ENCODE results near the gene PPP1R26. TPM values are rescaled to one million over a fixed set of nuclear protein-coding genes. Genes with fewer than 3 reads are reported as not detected.

PPP1R26 gene
- total and polyA plus RNA-seq, 2 of the 13 experiments (the other 11 are each of a cell fraction or from before 2014, with no cell fraction given) = 8.6 to 11.6 TPM

DNA sequence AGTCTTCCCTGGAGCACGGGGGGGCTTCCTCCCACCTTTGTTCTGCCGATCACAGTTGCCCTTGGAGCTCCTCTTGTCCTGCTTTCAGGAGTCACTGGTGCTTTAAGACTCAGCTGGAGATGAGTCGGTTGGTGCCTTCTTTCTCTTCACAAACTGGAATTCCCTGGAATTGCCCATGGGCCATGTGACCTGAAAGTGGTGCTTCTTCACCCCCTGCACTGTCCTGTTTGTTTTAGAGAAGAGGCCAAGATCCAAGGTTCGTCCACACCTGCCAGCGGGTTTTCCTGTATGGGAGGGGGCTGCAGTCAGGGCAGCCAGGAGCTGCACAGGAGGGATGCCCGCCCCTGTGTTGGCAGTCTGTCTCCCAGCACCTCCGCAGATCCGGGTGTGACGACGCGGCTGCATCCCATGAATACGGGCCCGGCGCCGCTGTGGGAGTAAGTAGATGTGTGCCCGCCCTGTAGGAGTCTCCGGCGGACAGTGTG lies 11.4 kb downstream of the PPP1R26 start (continued):
- no peak for TF ChIP-seq ZNF780A (CRISPR knock-in tag; IDR thresholded peaks at IDR 0.05)
- TF ChIP-seq FOXM1 (CRISPR knock-in tag; IDR thresholded peaks at IDR 0.05) = no peak
- TF ChIP-seq PLRG1 (conservative IDR thresholded peaks at IDR 0.05) = no peak
- no peak for TF ChIP-seq CBX5 (CRISPR knock-in tag; IDR thresholded peaks at IDR 0.05; ENCODE audit: borderline replicate concordance)
- no peak for TF ChIP-seq SNAPC5 (CRISPR knock-in tag; IDR thresholded peaks at IDR 0.05; ENCODE audit: borderline replicate concordance)
- TF ChIP-seq RFX3 (CRISPR knock-in tag; IDR thresholded peaks at IDR 0.05) = no peak
- no peak for TF ChIP-seq SIN3A (IDR thresholded peaks at IDR 0.05; ENCODE audit: borderline replicate concordance, low read depth, low read length)
- TF ChIP-seq ZNF235 (CRISPR knock-in tag; IDR thresholded peaks at IDR 0.05; ENCODE audit: borderline replicate concordance) = no peak
- no peak for TF ChIP-seq NR3C1 (CRISPR knock-in tag; IDR thresholded peaks at IDR 0.05)
- no peak for TF ChIP-seq NBN (conservative IDR thresholded peaks at IDR 0.05)
- no peak for TF ChIP-seq KLF13 (CRISPR knock-in tag; IDR thresholded peaks at IDR 0.05)
- no peak for TF ChIP-seq ZNF383 (CRISPR knock-in tag; IDR thresholded peaks at IDR 0.05; ENCODE audit: borderline replicate concordance)
- TF ChIP-seq IKZF4 (CRISPR knock-in tag; IDR thresholded peaks at IDR 0.05; ENCODE audit: borderline replicate concordance, low read depth, not compliant biosample characterization) = no peak
- 0 out of 2 replicates have a peak, but pooled peaks have one; percentile 17 for TF ChIP-seq TFDP2 (CRISPR knock-in tag; IDR thresholded peaks at IDR 0.05)
- no peak for TF ChIP-seq RELA (CRISPR knock-in tag; IDR thresholded peaks at IDR 0.05)
- no peak for TF ChIP-seq ZNF7 (CRISPR knock-in tag; IDR thresholded peaks at IDR 0.05)
- no peak for TF ChIP-seq PCBP1 (IDR thresholded peaks at IDR 0.05; ENCODE audit: borderline replicate concordance, low read depth, low read length)
- TF ChIP-seq AGO1 (IDR thresholded peaks at IDR 0.05; ENCODE audit: low read depth, low read length, poor library complexity, severe bottlenecking) = no peak
- TF ChIP-seq, protein P1, sequence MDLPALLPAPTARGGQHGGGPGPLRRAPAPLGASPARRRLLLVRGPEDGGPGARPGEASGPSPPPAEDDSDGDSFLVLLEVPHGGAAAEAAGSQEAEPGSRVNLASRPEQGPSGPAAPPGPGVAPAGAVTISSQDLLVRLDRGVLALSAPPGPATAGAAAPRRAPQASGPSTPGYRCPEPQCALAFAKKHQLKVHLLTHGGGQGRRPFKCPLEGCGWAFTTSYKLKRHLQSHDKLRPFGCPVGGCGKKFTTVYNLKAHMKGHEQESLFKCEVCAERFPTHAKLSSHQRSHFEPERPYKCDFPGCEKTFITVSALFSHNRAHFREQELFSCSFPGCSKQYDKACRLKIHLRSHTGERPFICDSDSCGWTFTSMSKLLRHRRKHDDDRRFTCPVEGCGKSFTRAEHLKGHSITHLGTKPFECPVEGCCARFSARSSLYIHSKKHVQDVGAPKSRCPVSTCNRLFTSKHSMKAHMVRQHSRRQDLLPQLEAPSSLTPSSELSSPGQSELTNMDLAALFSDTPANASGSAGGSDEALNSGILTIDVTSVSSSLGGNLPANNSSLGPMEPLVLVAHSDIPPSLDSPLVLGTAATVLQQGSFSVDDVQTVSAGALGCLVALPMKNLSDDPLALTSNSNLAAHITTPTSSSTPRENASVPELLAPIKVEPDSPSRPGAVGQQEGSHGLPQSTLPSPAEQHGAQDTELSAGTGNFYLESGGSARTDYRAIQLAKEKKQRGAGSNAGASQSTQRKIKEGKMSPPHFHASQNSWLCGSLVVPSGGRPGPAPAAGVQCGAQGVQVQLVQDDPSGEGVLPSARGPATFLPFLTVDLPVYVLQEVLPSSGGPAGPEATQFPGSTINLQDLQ (CRISPR knock-in tag; IDR thresholded peaks at IDR 0.05) = no peak
- no peak for TF ChIP-seq NFYB (CRISPR knock-in tag; IDR thresholded peaks at IDR 0.05)
- no peak for TF ChIP-seq SMAD9 (CRISPR knock-in tag; IDR thresholded peaks at IDR 0.05)
- TF ChIP-seq PAF1 (CRISPR knock-in tag; IDR thresholded peaks at IDR 0.05) = no peak
- no peak for TF ChIP-seq ZNF513 (CRISPR knock-in tag; conservative IDR thresholded peaks at IDR 0.05)
- peak; percentile 79; the same call in 1 of the 2 replicates for TF ChIP-seq ZNF292 (CRISPR knock-in tag; IDR thresholded peaks at IDR 0.05; ENCODE audit: borderline replicate concordance, low read depth)
- no peak; the same call in 1 of the 2 replicates for TF ChIP-seq ZNF362 (CRISPR knock-in tag; IDR thresholded peaks at IDR 0.05; ENCODE audit: borderline replicate concordance)
- TF ChIP-seq RARA (CRISPR knock-in tag; IDR thresholded peaks at IDR 0.05) = peak; percentile 64

All from HepG2 (cell line).